Measurements from ENCODE around the gene BRF1.

DNA sequence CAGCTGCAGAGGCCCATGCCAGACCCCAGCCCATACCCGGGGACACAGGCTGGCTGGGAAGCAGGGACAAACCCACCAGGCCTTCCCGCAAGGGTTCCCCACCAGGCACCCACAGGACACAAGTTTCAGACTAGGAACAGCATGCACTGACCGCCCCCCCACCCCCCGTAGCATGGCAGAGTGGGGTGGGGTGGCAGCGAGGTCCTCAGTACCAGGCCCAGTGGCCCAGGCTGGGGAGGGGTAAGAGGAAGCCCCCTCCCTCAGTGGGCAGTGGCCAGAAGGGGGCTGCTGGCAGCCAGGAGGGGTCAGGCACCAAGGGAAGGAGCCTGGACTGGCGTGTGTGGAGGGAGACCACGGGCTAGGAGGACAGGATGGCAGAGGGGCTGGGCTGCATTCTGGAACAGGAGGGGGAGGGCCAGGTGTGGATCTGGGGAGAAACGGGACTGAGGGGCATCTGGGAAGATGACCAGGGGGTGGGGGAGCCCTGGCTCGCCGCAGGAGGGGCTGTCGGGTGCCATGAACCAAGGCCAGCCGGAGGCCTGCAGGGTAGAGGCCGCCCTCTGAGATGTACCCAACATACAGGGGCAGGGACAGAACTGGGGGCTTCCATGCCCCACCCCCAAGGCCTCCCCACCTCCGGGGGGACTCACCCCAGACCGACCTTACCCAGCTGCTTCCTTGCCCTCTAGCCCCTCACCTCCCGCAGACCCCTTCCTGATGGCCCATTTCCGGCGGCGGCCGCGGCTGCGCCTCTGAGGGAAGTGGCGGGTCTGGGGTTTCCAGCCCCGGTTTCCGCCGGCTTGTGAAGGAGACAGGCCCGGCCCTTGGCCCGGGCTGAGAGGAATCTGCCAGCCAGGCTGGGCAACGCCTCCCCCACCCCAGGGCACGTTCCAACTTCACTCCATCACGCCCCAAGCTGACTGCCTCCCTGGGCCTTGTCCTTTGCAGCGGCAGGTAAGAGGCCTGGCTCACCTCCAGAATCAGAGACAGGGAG is 126.6 kb downstream of the BRF1 start:
- TF ChIP-seq EZH2 (IDR thresholded peaks at IDR 0.05), result no peak
- TF ChIP-seq, protein P1, sequence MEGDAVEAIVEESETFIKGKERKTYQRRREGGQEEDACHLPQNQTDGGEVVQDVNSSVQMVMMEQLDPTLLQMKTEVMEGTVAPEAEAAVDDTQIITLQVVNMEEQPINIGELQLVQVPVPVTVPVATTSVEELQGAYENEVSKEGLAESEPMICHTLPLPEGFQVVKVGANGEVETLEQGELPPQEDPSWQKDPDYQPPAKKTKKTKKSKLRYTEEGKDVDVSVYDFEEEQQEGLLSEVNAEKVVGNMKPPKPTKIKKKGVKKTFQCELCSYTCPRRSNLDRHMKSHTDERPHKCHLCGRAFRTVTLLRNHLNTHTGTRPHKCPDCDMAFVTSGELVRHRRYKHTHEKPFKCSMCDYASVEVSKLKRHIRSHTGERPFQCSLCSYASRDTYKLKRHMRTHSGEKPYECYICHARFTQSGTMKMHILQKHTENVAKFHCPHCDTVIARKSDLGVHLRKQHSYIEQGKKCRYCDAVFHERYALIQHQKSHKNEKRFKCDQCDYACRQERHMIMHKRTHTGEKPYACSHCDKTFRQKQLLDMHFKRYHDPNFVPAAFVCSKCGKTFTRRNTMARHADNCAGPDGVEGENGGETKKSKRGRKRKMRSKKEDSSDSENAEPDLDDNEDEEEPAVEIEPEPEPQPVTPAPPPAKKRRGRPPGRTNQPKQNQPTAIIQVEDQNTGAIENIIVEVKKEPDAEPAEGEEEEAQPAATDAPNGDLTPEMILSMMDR (IDR thresholded peaks at IDR 0.05), result no peak
